Left renal cortex interstitium (tissue), 4 donors: ENCODE measurements around the gene TBC1D17. TPM values are rescaled to one million over a fixed set of nuclear protein-coding genes. Genes with fewer than 3 reads are reported as not detected.
A peak's percentile ranks its signal among the peaks of the same experiment; 100 is the strongest.

ENCODE experiments used
- DNase-seq, 4 donors: peaks; one replicate each; pipeline ENCODE4 v3.0.0-alpha.2; 2013; ENCODE audit warnings: low read depth in 4 of 4, low spot score in 2 of 4, missing footprints in 1 of 4
- polyA plus RNA-seq, 4 donors: library from polyadenylated mRNA; unstranded; fragments of 120-200 nt; gene quantifications; one replicate each; pipeline ENCODE4 v1.2.1, GENCODE V29; 2013; ENCODE audit not compliant: insufficient read length in 4 of 4

Gene TBC1D17
- polyA plus RNA-seq, 4 donors, result 38.5 to 61.3 (median 48.5) TPM

DNA sequence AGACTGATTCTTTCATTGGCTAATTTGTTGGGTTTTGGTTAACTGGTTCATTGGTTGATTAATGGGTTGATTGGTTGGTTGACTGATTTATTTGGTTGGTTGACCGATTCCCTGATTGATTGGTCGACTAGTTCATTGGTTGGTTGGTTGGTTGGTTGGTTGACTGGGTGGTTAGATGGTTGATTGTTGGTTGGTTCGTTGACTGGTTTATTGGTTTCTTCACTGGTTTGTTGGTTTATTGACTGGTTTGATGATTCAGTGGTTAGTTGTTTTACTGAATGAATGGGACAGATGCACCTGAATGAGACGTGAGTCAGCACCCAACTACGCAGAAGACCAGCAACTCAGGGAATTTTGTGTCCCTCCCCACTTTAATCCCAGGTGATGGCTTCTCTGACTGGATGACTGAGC, 54.5 kb downstream of the TBC1D17 start:
- no peak for DNase-seq

DNA sequence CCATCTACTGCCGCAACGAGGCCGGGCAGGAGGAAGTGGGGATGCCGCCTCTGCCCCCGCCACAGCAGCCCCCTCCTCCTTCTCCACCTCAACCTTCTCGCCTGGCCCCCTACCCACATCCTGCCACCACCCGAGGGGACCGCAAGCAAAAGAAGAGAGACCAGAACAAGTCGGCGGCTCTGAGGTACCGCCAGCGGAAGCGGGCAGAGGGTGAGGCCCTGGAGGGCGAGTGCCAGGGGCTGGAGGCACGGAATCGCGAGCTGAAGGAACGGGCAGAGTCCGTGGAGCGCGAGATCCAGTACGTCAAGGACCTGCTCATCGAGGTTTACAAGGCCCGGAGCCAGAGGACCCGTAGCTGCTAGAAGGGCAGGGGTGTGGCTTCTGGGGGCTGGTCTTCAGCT, 55.2 kb downstream of the TBC1D17 start:
- DNase-seq, result no peak

DNA sequence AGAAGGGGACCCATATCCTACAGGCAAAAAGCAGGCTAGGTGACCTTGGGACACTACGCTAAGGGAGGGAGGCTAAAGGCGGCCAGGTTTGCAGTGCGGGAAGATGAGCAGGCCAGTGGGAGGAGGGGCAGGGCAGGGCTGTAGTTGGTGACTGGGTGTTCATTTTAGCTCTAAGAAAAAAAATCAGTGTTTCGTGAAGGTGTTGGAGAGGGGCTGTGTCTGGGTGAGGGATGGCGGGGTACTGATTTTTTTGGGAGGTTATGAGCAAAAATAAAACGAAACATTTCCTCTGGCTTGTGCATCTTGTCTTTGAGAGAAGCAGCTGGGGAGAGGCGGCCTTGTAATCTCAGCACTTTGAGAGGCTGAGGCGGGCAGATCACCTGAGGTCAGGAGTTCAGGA, 56.1 kb downstream of the TBC1D17 start:
- no peak for DNase-seq

DNA sequence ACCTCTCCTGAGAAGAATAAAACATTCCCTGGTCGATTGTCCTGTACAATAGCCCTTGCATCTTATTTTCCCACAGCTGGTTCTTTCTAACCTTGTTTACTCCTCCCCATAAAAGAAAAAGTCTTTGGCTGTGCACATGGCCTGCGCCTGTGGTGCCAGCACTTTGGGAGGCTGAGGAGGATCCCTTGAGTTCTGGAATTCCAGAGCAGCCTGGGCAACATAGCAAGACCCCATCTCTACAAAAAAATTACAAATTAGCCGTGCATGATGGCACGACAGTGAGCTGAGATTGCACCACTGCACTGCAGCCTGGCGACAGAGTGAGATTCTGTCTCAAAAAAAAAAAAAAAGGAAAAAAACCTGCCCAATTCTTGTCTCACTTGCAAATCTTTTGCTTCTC, 59.0 kb downstream of the TBC1D17 start:
- no peak for DNase-seq

DNA sequence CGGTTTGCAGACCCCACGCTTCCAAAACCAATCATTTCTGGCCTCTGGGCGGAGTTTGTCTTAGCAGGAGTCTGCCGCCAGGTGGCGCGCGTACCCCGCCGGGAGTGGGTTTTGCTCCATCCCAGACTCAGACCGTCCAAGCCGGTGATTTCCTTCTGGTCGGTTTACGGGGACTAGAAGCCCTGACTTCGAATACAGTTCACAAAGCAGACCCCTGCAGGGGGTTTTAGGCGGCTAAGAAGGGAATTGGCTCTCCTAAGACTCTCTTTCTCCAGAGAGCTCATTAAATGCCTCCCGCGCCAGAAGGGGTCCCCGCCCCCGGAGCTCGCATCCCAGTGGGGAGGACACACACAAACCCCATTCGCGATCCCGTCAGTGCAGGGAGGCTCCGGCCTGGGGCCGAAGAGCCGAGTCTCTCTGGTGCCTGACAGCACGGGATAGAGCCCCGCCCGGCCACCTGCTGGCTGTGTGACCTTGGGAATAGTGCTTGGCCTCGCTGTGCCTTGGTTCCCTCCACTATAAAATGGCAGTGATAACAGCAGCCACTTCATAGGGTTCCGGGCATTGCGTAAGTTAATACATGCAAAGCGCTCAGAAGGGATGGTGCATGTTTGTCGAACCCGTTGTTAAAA, 60.4 kb downstream of the TBC1D17 start:
- peak in 1 of 4 donors; percentile 67 for DNase-seq

Other genes with a start within 250 kb of the TBC1D17 start
- 10 to 100 TPM; 21.5 to 40.8 (median 26.9) TPM for gene RRAS, start 237.6 kb upstream of the TBC1D17 start, polyA plus RNA-seq
- gene SCAF1, start 235.5 kb upstream of the TBC1D17 start, polyA plus RNA-seq, result 10 to 100 TPM; 25.0 to 50.3 (median 40.5) TPM
- 10 to 100 TPM; 34.9 to 76.8 (median 65.1) TPM for gene IRF3, start 211.8 kb upstream of the TBC1D17 start, polyA plus RNA-seq
- 10 to 100 TPM; 17.6 to 33.9 (median 31.0) TPM for gene BCL2L12, start 211.8 kb upstream of the TBC1D17 start, polyA plus RNA-seq
- gene PRMT1, start 200.4 kb upstream of the TBC1D17 start, polyA plus RNA-seq, result 100 to 1,000 TPM; 192 to 264 (median 241) TPM
- gene ADM5, start 188.1 kb upstream of the TBC1D17 start, polyA plus RNA-seq, result 1 to 10 TPM in 2 of 4 donors, under 1 TPM in 2; 0.49 to 2.1 (median 1.5) TPM
- gene CPT1C, start 186.6 kb upstream of the TBC1D17 start, polyA plus RNA-seq, result 10 to 100 TPM; 10.0 to 13.1 (median 11.3) TPM
- under 1 TPM in 2 of 4 donors, not detected in 2; 0.14 TPM for gene TSKS, start 114.4 kb upstream of the TBC1D17 start, polyA plus RNA-seq
- 10 to 100 TPM; 46.1 to 79.9 (median 67.1) TPM for gene AP2A1, start 110.7 kb upstream of the TBC1D17 start, polyA plus RNA-seq
- gene FUZ, start 64.4 kb upstream of the TBC1D17 start, polyA plus RNA-seq, result 10 to 100 TPM; 30.8 to 46.3 (median 39.4) TPM
- gene MED25, start 59.4 kb upstream of the TBC1D17 start, polyA plus RNA-seq, result 10 to 100 TPM; 52.5 to 80.8 (median 67.4) TPM
- gene PTOV1, start 26.5 kb upstream of the TBC1D17 start, polyA plus RNA-seq, result 100 to 1,000 TPM; 234 to 396 (median 355) TPM
- gene PNKP, start 10.1 kb upstream of the TBC1D17 start, polyA plus RNA-seq, result 100 to 1,000 TPM in 1 of 4 donors, 10 to 100 TPM in 3; 33.1 to 104 (median 72.8) TPM
- 10 to 100 TPM; 27.4 to 49.0 (median 39.7) TPM for gene AKT1S1, start 347 bp upstream of the TBC1D17 start, polyA plus RNA-seq
- gene IL4I1, start 19.2 kb downstream of the TBC1D17 start, polyA plus RNA-seq, result 1 to 10 TPM; 2.3 to 3.0 (median 2.5) TPM
- 10 to 100 TPM; 20.2 to 31.1 (median 26.8) TPM for gene ATF5, start 51.5 kb downstream of the TBC1D17 start, polyA plus RNA-seq
- 10 to 100 TPM; 51.8 to 82.7 (median 65.2) TPM for gene NUP62, start 51.8 kb downstream of the TBC1D17 start, polyA plus RNA-seq
- gene SIGLEC11, start 83.5 kb downstream of the TBC1D17 start, polyA plus RNA-seq, result 1 to 10 TPM; 4.1 to 7.7 (median 5.5) TPM
- 10 to 100 TPM; 45.5 to 51.0 (median 48.2) TPM for gene VRK3, start 147.7 kb downstream of the TBC1D17 start, polyA plus RNA-seq
- 10 to 100 TPM; 13.0 to 17.3 (median 15.4) TPM for gene ZNF473, start 148.3 kb downstream of the TBC1D17 start, polyA plus RNA-seq